HepG2 (cell line): Measurements from ENCODE around the gene SEMA7A. TPM values are rescaled to one million over a fixed set of nuclear protein-coding genes. Genes with fewer than 3 reads are reported as not detected.

Source experiments
- ATAC-seq: fragments of 200-7000 bp; cut with Tn5 transposase; 3 replicates; pipeline ENCODE4 v1.9.1; 2020; ENCODE audit warnings: mild to moderate bottlenecking, moderate library complexity
- BruUV-seq: library from RNA; stranded (reverse); fragments of 400-500 nt; replicated peaks from 2 replicates; lab custom pipeline; 2021; lab: Mats Ljungman, UMichigan
- CTCF ChIA-PET: fragments of 300-600 bp; formaldehyde crosslinking; extraction: SDS; loops from one replicate; lab custom pipeline; 2021; ENCODE audit warnings: low total read pairs, inconsistent platforms, low intra/inter-chr PET ratio; lab: Yijun Ruan, JAX
- POLR2A ChIA-PET: fragments of 350-600 bp; sonication (Branson Sonifier 250); formaldehyde crosslinking; loops from one replicate; lab custom pipeline; 2020; ENCODE audit warnings: antibody characterized with exemption, inconsistent platforms; lab: Yijun Ruan, JAX
- DNase-seq: peaks from one replicate; pipeline ENCODE4 v3.0.0-alpha.2; 2015; ENCODE audit warnings: low spot score
- FAIRE-seq: peaks from 3 replicates; lab custom pipeline; 2011; peaks lifted over from hg19 to GRCh38; lab: Jason Lieb, UNC
- H2AFZ ChIP-seq: one replicate; pipeline ENCODE4 v1.6.1; 2011; ENCODE audit warnings: low read length, inconsistent platforms
- H3K27ac ChIP-seq: fragments of 300-600 bp; 3 replicates; pipeline ENCODE4 v1.8.0; 2011; ENCODE audit warnings: mixed run types, mild to moderate bottlenecking, mixed read lengths, low read length, inconsistent platforms; ENCODE audit not compliant: insufficient read depth; ENCODE audit errors: extremely low read length
- H3K27me3 ChIP-seq, 2 experiments: fragments of 200-600 bp in 1 of 2; 2 replicates in 1 of 2; 3 replicates in 1 of 2; pipeline versions ENCODE4 v1.6.0 to v1.8.0; 2011; ENCODE audit warnings: low read length in 2 of 2, mild to moderate bottlenecking in 2 of 2, moderate library complexity in 2 of 2, inconsistent platforms in 1 of 2; ENCODE audit not compliant: insufficient read depth in 2 of 2, control insufficient read depth in 1 of 2
- H3K36me3 ChIP-seq, 2 experiments: fragments of 200-600 bp in 1 of 2; replicated peaks in 1 of 2; 2 replicates in 1 of 2; 3 replicates in 1 of 2; pipeline versions ENCODE4 v1.5.1 to v1.8.0; 2011; ENCODE audit warnings: low read length in 2 of 2, inconsistent platforms in 1 of 2; ENCODE audit not compliant: insufficient read depth in 2 of 2, control insufficient read depth in 1 of 2
- H3K4me1 ChIP-seq: 2 replicates; pipeline ENCODE4 v1.5.1; 2012; ENCODE audit warnings: low read length, inconsistent platforms; ENCODE audit not compliant: insufficient read depth
- H3K4me2 ChIP-seq: 2 replicates; pipeline ENCODE4 v1.6.0; 2011; ENCODE audit warnings: low read depth, low read length, inconsistent platforms
- H3K4me3 ChIP-seq, 3 experiments: fragments of 200-600 bp in 1 of 3; sonication (generic), shearing (Covaris generic) in 1 of 3; replicated peaks in 1 of 3; 2 replicates each; pipeline ENCODE4 v1.5.1; 2011 to 2016; ENCODE audit warnings: low read length in 3 of 3, inconsistent platforms in 2 of 3, low read depth in 2 of 3, mild to moderate bottlenecking in 2 of 3, control low read depth in 1 of 3, mixed read lengths in 1 of 3; ENCODE audit not compliant: insufficient read depth in 1 of 3
- H3K79me2 ChIP-seq: one replicate; pipeline ENCODE4 v1.6.1; 2011; ENCODE audit warnings: low read length, inconsistent platforms; ENCODE audit not compliant: insufficient read depth
- H3K9ac ChIP-seq: 2 replicates; pipeline ENCODE4 v1.6.0; 2011; ENCODE audit warnings: mild to moderate bottlenecking, low read depth, low read length, inconsistent platforms; ENCODE audit not compliant: insufficient read depth
- H3K9me3 ChIP-seq: 2 replicates; pipeline ENCODE4 v1.5.1; 2012; ENCODE audit warnings: mild to moderate bottlenecking, low read length
- H4K20me1 ChIP-seq: 2 replicates; pipeline ENCODE4 v1.6.0; 2011; ENCODE audit warnings: inconsistent platforms, mild to moderate bottlenecking, low read length, moderate library complexity; ENCODE audit not compliant: insufficient read depth
- ATF1 ChIP-seq: IDR thresholded peaks from 2 replicates; pipeline ENCODE4 v1.6.1; 2016; ENCODE audit warnings: mild to moderate bottlenecking, control low read depth
- CC2D1A ChIP-seq: sonication (generic); formaldehyde crosslinking; IDR thresholded peaks from 2 replicates; pipeline ENCODE4 v1.8.1; 2023; ENCODE audit warnings: mild to moderate bottlenecking, missing genetic modification reagents
- CREBL2 ChIP-seq: sonication (generic); formaldehyde crosslinking; IDR thresholded peaks from 2 replicates; pipeline ENCODE4 v1.8.1; 2023; ENCODE audit warnings: missing genetic modification reagents, mild to moderate bottlenecking, borderline replicate concordance
- GZF1 ChIP-seq: sonication (generic); formaldehyde crosslinking; IDR thresholded peaks from 2 replicates; pipeline ENCODE4 v1.5.1; 2020; ENCODE audit warnings: mild to moderate bottlenecking, missing genetic modification reagents
- HDAC6 ChIP-seq: fragments of 200-600 bp; sonication (generic); IDR thresholded peaks from 2 replicates; pipeline ENCODE4 v1.7.0; 2017; ENCODE audit warnings: mild to moderate bottlenecking, antibody characterized with exemption, low read length, low read depth
- KDM2A ChIP-seq: sonication (generic); formaldehyde crosslinking; IDR thresholded peaks from 2 replicates; pipeline ENCODE4 v1.4.0; 2020; ENCODE audit warnings: low read depth, missing genetic modification reagents, borderline replicate concordance
- NPAS2 ChIP-seq: sonication (generic); formaldehyde crosslinking; IDR thresholded peaks from 2 replicates; pipeline ENCODE4 v1.8.0; 2022; ENCODE audit warnings: mild to moderate bottlenecking, missing genetic modification reagents, borderline replicate concordance
- REPIN1 ChIP-seq: sonication (generic); formaldehyde crosslinking; IDR thresholded peaks from 2 replicates; pipeline ENCODE4 v1.8.0; 2022; ENCODE audit warnings: missing genetic modification reagents, low read depth, mild to moderate bottlenecking, borderline replicate concordance
- RFX1 ChIP-seq: fragments of 450-650 bp; IDR thresholded peaks from 2 replicates; pipeline ENCODE4 v1.6.1; 2017
- RXRB ChIP-seq: IDR thresholded peaks from 2 replicates; pipeline ENCODE4 v1.6.1; 2016; ENCODE audit warnings: borderline replicate concordance, missing genetic modification reagents, missing compliant biosample characterization
- SMAD3 ChIP-seq: sonication (generic); formaldehyde crosslinking; IDR thresholded peaks from 2 replicates; pipeline ENCODE4 v1.4.0; 2020; ENCODE audit warnings: missing genetic modification reagents
- SOX6 ChIP-seq, 2 experiments: fragments of 450-650 bp in 1 of 2; sonication (generic) in 1 of 2; formaldehyde crosslinking in 1 of 2; IDR thresholded peaks; 2 replicates each; pipeline versions ENCODE4 v1.4.0 to v1.6.1; 2017 to 2020; ENCODE audit warnings: antibody characterized with exemption in 1 of 2, mild to moderate bottlenecking in 1 of 2, missing genetic modification reagents in 1 of 2
- TBX2 ChIP-seq: sonication (generic); formaldehyde crosslinking; IDR thresholded peaks from 2 replicates; pipeline ENCODE4 v1.5.0; 2020; ENCODE audit warnings: missing genetic modification reagents, mild to moderate bottlenecking, borderline replicate concordance
- ZBTB21 ChIP-seq: sonication (generic); formaldehyde crosslinking; IDR thresholded peaks from 2 replicates; pipeline ENCODE4 v1.4.0; 2020; ENCODE audit warnings: missing genetic modification reagents
- ZBTB44 ChIP-seq: sonication (generic); formaldehyde crosslinking; IDR thresholded peaks from 2 replicates; pipeline ENCODE4 v1.4.0; 2020; ENCODE audit warnings: missing genetic modification reagents
- ZNF33B ChIP-seq: sonication (generic); formaldehyde crosslinking; IDR thresholded peaks from 2 replicates; pipeline ENCODE4 v1.5.1; 2020; ENCODE audit warnings: mild to moderate bottlenecking, missing genetic modification reagents
- ZNF354B ChIP-seq: sonication (generic); formaldehyde crosslinking; IDR thresholded peaks from 2 replicates; pipeline ENCODE4 v1.8.0; 2022; ENCODE audit warnings: mild to moderate bottlenecking, missing genetic modification reagents
- ZNF550 ChIP-seq: sonication (generic); formaldehyde crosslinking; IDR thresholded peaks from 2 replicates; pipeline ENCODE4 v1.4.0; 2020; ENCODE audit warnings: mild to moderate bottlenecking, missing genetic modification reagents, borderline replicate concordance
- ZNF710 ChIP-seq: sonication (generic); formaldehyde crosslinking; IDR thresholded peaks from 2 replicates; pipeline ENCODE4 v1.5.0; 2020; ENCODE audit warnings: mild to moderate bottlenecking, missing genetic modification reagents, borderline replicate concordance
- ZNF768 ChIP-seq: sonication (generic); formaldehyde crosslinking; IDR thresholded peaks from 2 replicates; pipeline ENCODE4 v1.4.0; 2020; ENCODE audit warnings: missing genetic modification reagents
- WGBS: methylation state at CpG from one replicate; pipeline ENCODE4 v1.1.6; 2017; ENCODE audit warnings: low lambda C conversion rate; 5-methylcytosine and 5-hydroxymethylcytosine counted together
- in situ Hi-C: cut with HindIII; loops from 2 replicates; pipeline ENCODE4 v1.10.0; 2017; ENCODE audit warnings: low pct_unique_long_range_greater_than_20kb; ENCODE audit not compliant: extremely low pct_ligation_motif_present
- intact Hi-C: fragments of 100-400 bp; cut with micrococcal nuclease; formaldehyde crosslinking; loops from one replicate; pipeline ENCODE4 v1.10.0; 2022; ENCODE audit not compliant: unreplicated experiment
- polyA plus RNA-seq, 8 experiments: library from polyadenylated mRNA; depleted of rRNA in 3 of 8; stranded (reverse) in 7 of 8; unstranded in 1 of 8; fragments of >200 nt; fragmentation: Illumina TruSeq in 4 of 8; extraction: Trizol in 4 of 8; gene quantifications; 2 replicates each; pipeline versions ENCODE4 v1.2.1 to v1.2.3, GENCODE V29; 2011 to 2016; ENCODE audit warnings: low read depth in 4 of 8, missing spikeins in 1 of 8, mixed read lengths in 1 of 8; ENCODE audit not compliant: insufficient read depth in 1 of 8
- total RNA-seq, 5 experiments: library from RNA; depleted of rRNA; stranded (reverse); fragments of >200 nt; fragmentation: Illumina TruSeq; extraction: Trizol; gene quantifications; 2 replicates each; pipeline ENCODE4 v1.2.3, GENCODE V29; 2016; ENCODE audit warnings: low read depth in 1 of 5

Gene SEMA7A
- total and polyA plus RNA-seq, 2 of the 13 experiments (the other 11 are each of a cell fraction or from before 2014, with no cell fraction given): 9.0 to 15.8 TPM

GRCh38 chr15:74373731-74374647 is 59.8 kb downstream of the SEMA7A start:
- in situ Hi-C loops: loop anchor here (5.0 kb wide), 2 partner anchors 248 to 393 kb away; no protein-coding TSS in a partner anchor
- Histone ChIP-seq H3K9me3 (no peaks in the 10 kb centered on the region), H3K4me3 (peak overlapping the region; percentile 62 to 77 (median 66)), H3K27ac (no peak overlapping the region), H3K79me2 (no peaks in the 10 kb centered on the region), H3K4me1 (peaks cover 32% of the 10 kb centered on the region), H2AFZ (no peak overlapping the region), H3K27me3 (peaks cover 0 to 32% of the 10 kb centered on the region in 2 experiments; a peak in 4 of 5 replicates), H4K20me1 (no peaks in the 10 kb centered on the region), H3K4me2 (peak overlapping the region; percentile 97), H3K36me3 (no peaks in the 10 kb centered on the region), H3K9ac (no peak overlapping the region)
- intact Hi-C loops: loop anchor here (1.0 to 5.0 kb wide), 2 partner anchors 243 to 258 kb away; partner anchors contain the start of gene CLK3
- peak; percentile 83 for DNase-seq
- ChIA-PET POLR2A (interaction anchor here (0.6 to 1.2 kb wide), 4 partner anchors 66 to 313 kb away, joined by 3 to 4 read pairs (median 3); no protein-coding TSS in a partner anchor), CTCF (interaction anchor here (1.0 to 3.5 kb wide), 8 partner anchors 8 to 258 kb away, joined by 3 to 41 read pairs (median 10); partner anchors contain the start of gene UBL7)
- BruUV-seq: no TSS peak
- peak; percentile 83 for FAIRE-seq
- ATAC-seq: peak; percentile 96
- WGBS: 0% methylated on average over 6 of the region's 62 CpGs
- TF ChIP-seq SOX6 (IDR thresholded peaks at IDR 0.05): no peak
- TF ChIP-seq SOX6 (CRISPR knock-in tag; IDR thresholded peaks at IDR 0.05): no peak; the same call in 1 of the 2 replicates
- TF ChIP-seq ZNF710 (CRISPR knock-in tag): no peak
- TF ChIP-seq RFX1: no peak
- no peak for TF ChIP-seq GZF1 (CRISPR knock-in tag)
- TF ChIP-seq CC2D1A (CRISPR knock-in tag): no peak
- no peak for TF ChIP-seq SMAD3
- no peak for TF ChIP-seq ZBTB21
- 0 out of 2 replicates have a peak, but pooled peaks have one; percentile 32 for TF ChIP-seq CREBL2
- no peak for TF ChIP-seq NPAS2
- no peak for TF ChIP-seq ZNF354B
- peak; percentile 39 for TF ChIP-seq RXRB (CRISPR knock-in tag)
- no peak for TF ChIP-seq ZNF550
- TF ChIP-seq ZBTB44: no peak
- peak; percentile 64; the same call in 1 of the 2 replicates for TF ChIP-seq REPIN1 (CRISPR knock-in tag)
- TF ChIP-seq ATF1 (CRISPR knock-in tag): no peak
- no peak for TF ChIP-seq KDM2A (CRISPR knock-in tag)
- no peak; the same call in 1 of the 2 replicates for TF ChIP-seq ZNF33B (CRISPR knock-in tag)
- no peak for TF ChIP-seq HDAC6
- peak; percentile 22 for TF ChIP-seq TBX2 (CRISPR knock-in tag)
- peak; percentile 37; the same call in 1 of the 2 replicates for TF ChIP-seq ZNF768 (CRISPR knock-in tag)
